GM18867 (cell line): ENCODE measurements around the gene SLC6A13.
"Not testable (repeated sequence)": the region's sequence is repeated elsewhere in the genome, so short reads cannot be mapped to it uniquely, and the experiment has no call there.

Experiments
- ATAC-seq: cut with Tn5 transposase; IDR thresholded peaks from one replicate; pipeline ENCODE4 v1.9.1; 2021; ENCODE audit warnings: mild to moderate bottlenecking, moderate library complexity; ENCODE audit not compliant: unreplicated experiment

The SLC6A13 gene

GRCh38 chr12:262817-263216 is at the start of gene SLC6A13:
TSS of gene SLC6A13 (minus strand) at chr12:262836. CDS start at chr12:260052, 2,784 bp downstream.
- no peak for ATAC-seq

GRCh38 chr12:308511-308910 is 45.9 kb upstream of the SLC6A13 start:
- ATAC-seq = no peak

DNA sequence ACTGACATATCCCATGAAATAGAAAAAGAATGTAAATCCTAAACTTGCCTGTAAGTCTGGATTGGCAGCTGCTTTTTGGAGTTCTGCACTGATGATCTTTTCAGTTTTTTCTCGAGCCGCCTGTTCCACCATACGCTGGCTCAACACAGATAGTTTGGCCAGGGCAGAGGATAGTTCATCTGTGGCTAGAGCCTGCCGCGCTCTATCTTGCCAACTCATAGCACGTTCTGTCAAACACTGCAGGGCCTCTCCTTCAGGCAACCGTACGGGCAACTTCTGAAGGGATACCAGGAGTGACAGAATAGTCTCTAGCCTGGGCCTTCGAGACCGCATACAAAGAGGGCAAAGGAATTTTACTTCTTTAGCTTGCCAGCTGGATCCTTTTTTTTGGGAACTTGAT is 44.8 kb upstream of the SLC6A13 start:
- ATAC-seq = no peak

DNA sequence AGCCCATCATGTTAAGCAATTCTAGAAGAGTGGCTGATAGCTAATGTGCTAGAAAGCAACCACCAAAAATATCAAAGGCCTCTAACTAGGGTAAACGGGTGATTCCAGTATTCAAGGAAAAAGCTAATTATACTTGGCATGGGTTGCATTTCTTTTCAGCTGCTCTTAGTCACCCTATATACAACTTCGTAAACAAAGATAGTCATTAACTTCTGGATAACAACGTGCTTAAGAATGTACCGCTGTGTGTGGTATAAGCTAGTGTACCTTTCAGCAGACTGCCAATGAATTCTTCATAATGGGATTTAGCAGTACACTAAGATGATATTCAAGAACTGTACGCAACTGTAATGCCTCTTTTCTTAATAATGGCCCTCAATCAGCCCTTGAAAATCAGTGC is 42.2 kb upstream of the SLC6A13 start:
- no peak for ATAC-seq

- ATAC-seq = not testable (repeated sequence)
Measured at GRCh38 chr12:302766-303165, 40.1 kb upstream of the SLC6A13 start.

DNA sequence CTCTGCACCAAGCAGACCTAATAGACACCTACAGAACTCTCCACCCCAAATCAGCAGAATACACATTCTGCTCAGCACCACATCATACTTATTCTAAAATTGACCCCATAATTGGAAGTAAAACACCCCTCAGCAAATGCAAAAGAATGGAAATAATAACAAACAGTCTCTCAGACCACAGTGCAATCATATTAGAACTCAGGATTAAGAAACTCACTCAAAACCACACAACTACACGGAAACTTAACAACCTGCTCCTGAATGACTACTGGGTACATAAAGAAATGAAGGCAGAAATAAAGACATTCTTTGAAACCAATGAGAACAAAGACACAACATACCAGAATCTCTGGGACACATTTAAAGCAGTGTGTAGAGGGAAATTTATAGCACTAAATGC is 37.5 kb upstream of the SLC6A13 start:
- not testable (repeated sequence) for ATAC-seq

GRCh38 chr12:299511-299910 is 36.9 kb upstream of the SLC6A13 start:
- not testable (repeated sequence) for ATAC-seq

DNA sequence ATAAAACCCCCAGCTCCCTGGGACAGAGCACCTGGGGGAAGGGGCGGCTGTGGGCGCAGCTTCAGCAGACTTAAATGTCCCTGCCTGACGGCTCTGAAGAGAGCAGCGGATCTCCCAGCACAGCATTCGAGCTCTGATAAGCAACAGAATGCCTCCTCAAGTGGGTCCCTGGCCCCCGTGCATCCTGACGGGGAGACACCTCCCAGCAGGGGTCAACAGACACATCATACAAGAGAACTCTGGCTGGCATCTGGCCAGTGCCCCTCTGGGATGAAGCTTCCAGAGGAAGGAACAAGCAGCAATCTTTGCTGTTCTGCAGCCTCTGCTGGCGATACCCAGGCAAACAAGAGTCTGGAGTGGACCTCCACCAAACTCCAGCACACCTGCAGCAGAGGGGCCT is 35.4 kb upstream of the SLC6A13 start:
- not testable (repeated sequence) for ATAC-seq

- ATAC-seq = no peak
Measured at GRCh38 chr12:295132-295531, 32.5 kb upstream of the SLC6A13 start.

DNA sequence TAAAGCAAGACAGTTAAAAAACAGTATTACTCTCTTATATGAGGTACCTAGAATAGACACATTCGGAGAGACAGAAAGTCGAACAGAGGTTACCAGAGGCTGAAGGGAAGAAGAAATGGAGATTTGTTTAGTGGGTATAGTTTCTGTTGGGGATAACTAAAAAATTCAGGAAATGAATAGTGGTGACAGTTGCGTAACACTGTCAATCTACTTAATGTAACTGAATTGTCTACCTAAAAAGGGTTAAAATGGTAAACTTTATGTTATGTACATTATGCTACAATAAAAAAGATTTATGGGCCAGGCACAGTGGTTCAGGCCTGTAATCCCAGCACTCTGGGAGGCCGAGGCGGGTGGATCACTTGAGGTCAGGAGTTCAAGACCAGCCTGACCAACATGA is 30.6 kb upstream of the SLC6A13 start:
- no peak for ATAC-seq

GRCh38 chr12:292186-292585 is 29.6 kb upstream of the SLC6A13 start:
- no peak for ATAC-seq

- ATAC-seq = no peak
Measured at GRCh38 chr12:291153-291723, 28.6 kb upstream of the SLC6A13 start.

DNA sequence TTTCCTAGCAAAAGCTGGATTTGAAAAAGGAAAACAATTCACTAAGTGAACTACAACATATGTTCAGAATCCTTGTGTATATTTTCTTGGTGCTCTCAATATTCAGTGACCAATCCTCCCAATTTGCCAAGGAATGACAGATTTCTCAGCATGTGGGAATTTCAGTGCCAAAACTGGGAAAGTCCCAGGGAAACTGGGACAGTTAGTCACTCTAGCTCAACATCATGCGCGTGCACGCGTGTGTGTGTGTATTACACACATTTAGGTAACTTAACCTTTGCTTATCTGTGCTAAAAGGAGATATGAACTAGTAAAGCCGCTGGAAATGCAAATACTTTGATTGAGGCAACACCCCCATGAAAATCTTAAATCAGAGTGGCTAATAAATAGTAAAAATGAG is 26.1 kb upstream of the SLC6A13 start:
- no peak for ATAC-seq

- no peak for ATAC-seq
Measured at GRCh38 chr12:286531-287300, 24.1 kb upstream of the SLC6A13 start.

DNA sequence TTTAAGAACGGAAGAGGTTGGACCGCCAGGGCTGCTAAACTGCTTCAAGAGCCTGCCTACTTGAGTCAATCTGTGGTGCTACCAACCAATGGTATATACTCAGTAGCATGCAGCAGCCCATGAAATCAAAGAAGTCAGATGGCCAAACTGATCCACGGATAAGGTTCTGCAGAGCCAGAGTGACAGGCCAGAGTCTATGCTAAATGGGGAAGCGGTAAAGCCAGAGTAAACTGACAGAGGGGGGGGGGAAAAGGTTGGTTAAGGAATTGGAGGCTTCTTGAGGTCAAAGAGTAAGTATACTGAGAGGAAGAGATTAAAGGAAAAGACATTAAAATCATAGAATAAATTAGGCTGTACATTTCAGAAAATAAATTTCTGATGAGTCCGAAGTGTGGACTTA is 15.4 kb upstream of the SLC6A13 start:
- no peak for ATAC-seq

GRCh38 chr12:275812-276211 is 13.2 kb upstream of the SLC6A13 start:
- ATAC-seq = no peak

GRCh38 chr12:273382-273781 is 10.7 kb upstream of the SLC6A13 start:
- no peak for ATAC-seq

- no peak for ATAC-seq
Measured at GRCh38 chr12:272942-273341, 10.3 kb upstream of the SLC6A13 start.

- no peak for ATAC-seq
Measured at GRCh38 chr12:271161-271560, 8.5 kb upstream of the SLC6A13 start.

- ATAC-seq = no peak
Measured at GRCh38 chr12:269191-269590, 6.6 kb upstream of the SLC6A13 start.

GRCh38 chr12:268483-268840 is 5.8 kb upstream of the SLC6A13 start:
- ATAC-seq = no peak

GRCh38 chr12:267581-268482 is 5.2 kb upstream of the SLC6A13 start:
- ATAC-seq = no peak
